Parathyroid adenoma (tissue), 2 donors: ENCODE results near the gene ATF6B.

Source experiments
- H2AFZ ChIP-seq: fragments of 300-600 bp; sonication (generic); one replicate; pipeline ENCODE4 v1.7.0; 2017; ENCODE audit warnings: antibody characterized with exemption, mild to moderate bottlenecking
- H3K27ac ChIP-seq: fragments of 300-600 bp; sonication (generic); one replicate; pipeline ENCODE4 v1.7.0; 2017
- H3K27me3 ChIP-seq: fragments of 300-600 bp; sonication (generic); one replicate; pipeline ENCODE4 v1.7.0; 2017; ENCODE audit warnings: low read length; ENCODE audit not compliant: control insufficient read depth, insufficient read depth
- H3K36me3 ChIP-seq: fragments of 300-600 bp; sonication (generic); one replicate; pipeline ENCODE4 v1.7.0; 2017; ENCODE audit warnings: low read length; ENCODE audit not compliant: control insufficient read depth, insufficient read depth
- H3K4me1 ChIP-seq: fragments of 300-600 bp; sonication (generic); one replicate; pipeline ENCODE4 v1.7.0; 2017; ENCODE audit warnings: control low read depth
- H3K4me2 ChIP-seq: fragments of 300-600 bp; sonication (generic); one replicate; pipeline ENCODE4 v1.7.0; 2017; ENCODE audit warnings: low read length
- H3K4me3 ChIP-seq: fragments of 300-600 bp; sonication (generic); one replicate; pipeline ENCODE4 v1.7.0; 2017; ENCODE audit warnings: low read depth, low read length
- H3K79me2 ChIP-seq: fragments of 300-600 bp; sonication (generic); one replicate; pipeline ENCODE4 v1.7.0; 2017; ENCODE audit warnings: control low read depth
- H3K9ac ChIP-seq: fragments of 300-600 bp; sonication (generic); one replicate; pipeline ENCODE4 v1.7.0; 2017; ENCODE audit warnings: mild to moderate bottlenecking
- H3K9me3 ChIP-seq: fragments of 300-600 bp; sonication (generic); one replicate; pipeline ENCODE4 v1.7.0; 2017; ENCODE audit warnings: low read length; ENCODE audit not compliant: control insufficient read depth
- CTCF ChIP-seq: fragments of 300-600 bp; sonication (generic); IDR thresholded peaks from one replicate; pipeline ENCODE4 v1.7.0; 2017; ENCODE audit warnings: antibody characterized with exemption, mild to moderate bottlenecking
- donor health status: primary hyperparathyroidism.

Gene ATF6B

DNA sequence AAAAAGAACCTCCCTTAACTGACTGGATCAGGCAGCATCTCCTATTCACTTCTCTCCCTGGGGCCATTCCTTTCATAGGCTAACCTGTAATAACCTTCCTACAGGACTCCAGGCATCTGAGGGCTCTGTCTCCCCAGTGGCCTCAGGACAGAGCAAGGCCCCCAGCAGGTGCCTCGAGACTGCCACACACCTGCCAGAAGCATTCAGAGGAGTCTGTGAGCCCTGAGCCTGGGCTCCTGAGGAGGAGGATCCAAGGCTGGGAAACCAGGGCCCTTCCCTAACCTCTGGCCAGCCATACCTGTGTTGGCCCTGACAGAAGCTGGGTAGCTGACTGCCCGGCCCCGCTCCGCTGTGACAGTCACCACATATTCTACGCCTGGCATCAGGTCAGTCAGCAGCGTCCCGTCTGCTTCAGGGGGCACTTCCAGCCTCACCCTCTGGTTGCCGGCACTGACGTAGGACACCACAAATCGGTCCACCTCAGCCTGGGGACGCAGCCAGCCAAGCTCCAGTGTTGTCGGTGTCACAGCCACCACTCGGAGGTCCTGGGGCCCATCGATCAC is 39.5 kb downstream of the ATF6B start:
- no peak for TF ChIP-seq CTCF
- Histone ChIP-seq H3K27me3 (no peaks in the 10 kb centered on the region), H3K36me3 (no peaks in the 10 kb centered on the region), H3K4me3 (no peak overlapping the region), H2AFZ (no peak overlapping the region), H3K79me2 (no peaks in the 10 kb centered on the region), H3K9ac (no peak overlapping the region), H3K4me2 (no peak overlapping the region), H3K27ac (no peak overlapping the region), H3K9me3 (no peaks in the 10 kb centered on the region), H3K4me1 (no peaks in the 10 kb centered on the region)

DNA sequence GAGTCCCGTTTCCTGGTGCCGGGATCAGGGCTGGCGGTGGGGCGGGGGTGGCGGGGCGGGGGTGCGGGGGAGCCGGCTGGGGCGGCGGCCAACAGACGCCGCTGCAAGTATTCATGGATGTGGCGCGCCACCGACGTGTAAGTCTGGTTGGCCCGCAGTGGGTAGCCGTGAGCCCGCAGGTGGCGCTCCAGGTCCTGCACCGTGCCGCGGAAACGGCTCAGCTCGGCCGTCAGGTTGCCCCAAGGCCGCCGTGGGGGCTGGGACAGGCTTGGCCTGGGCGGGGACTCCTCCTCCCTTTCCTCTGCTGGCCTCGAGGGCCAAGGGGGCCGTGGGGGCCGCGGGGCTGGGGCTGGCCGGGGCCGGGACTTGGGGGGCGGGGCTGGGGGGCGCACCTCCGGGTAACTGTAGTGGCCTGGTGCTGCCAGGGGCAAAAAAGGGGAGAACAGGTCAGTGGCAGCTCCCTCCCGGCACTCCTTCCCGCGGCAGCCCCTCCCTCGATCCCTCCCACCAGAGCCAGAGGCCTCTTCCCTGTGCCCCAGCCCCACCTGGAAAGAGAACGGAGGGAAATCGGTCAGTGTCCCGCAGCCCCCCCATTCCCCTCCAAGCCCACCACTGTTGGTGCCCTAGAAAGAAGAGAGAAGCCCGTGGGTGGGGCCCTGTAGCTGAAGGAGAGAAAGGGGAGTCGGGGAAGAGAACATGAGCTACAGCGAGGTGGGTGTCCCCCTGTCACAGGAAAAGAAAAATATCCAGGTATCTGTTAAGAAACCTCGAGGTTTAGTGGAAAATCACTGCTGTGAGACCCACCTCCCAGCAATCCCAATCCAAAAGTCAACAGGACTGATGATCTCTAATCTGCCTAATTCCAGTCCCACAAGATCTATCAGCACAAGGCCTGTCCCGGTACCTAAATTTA is 40.2 kb downstream of the ATF6B start:
- Histone ChIP-seq H3K4me2 (no peak overlapping the region), H3K27me3 (no peaks in the 10 kb centered on the region), H3K9ac (no peak overlapping the region), H3K9me3 (no peaks in the 10 kb centered on the region), H3K4me1 (no peaks in the 10 kb centered on the region), H3K36me3 (no peaks in the 10 kb centered on the region), H3K79me2 (no peaks in the 10 kb centered on the region), H3K27ac (no peak overlapping the region), H3K4me3 (no peak overlapping the region), H2AFZ (peak overlapping the region; percentile 60)
- TF ChIP-seq CTCF = peak; percentile 37

DNA sequence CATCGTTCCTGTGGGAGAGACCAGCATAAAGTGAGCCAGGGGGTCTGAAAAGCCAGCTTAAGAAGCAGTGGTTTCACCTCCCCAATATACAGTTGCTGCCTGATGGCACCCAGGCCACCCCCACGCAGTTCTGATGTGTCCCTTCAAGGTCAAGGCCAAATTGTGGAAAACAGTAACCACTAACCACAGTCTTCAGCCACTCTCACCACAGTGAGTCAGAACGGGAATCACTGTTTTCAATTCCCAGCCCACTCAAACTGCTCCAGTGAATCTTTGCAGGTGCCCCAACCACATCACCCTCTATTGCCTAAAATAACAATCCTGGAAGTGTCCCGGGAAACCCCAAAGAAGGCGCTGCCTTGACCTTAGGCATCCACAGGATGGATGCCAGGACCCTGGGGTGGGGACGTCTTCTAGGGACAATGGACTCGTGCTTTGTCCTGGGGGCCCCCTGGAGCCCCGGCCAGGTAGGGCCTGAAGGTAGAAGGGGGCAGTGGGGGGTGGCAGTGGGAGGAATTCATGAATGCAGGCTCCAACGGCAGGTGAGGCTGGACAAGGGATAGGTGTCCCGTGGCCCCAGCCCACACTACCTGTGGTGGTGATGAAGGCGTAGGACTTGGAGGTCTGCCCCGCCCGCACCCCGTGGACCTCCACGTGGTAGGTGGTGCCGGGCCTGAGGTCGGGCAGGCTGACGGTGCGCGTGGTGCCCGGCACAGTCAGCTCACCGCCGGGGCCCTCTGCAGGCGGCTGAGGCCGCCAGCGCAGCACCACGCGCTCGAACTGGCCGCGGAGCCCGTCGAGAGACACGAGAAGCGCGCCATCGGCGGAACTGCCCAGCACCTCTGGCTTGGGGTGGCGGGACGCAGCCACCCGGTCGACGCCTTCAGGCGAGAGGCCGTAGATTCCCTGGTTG is 41.1 kb downstream of the ATF6B start:
- TF ChIP-seq CTCF = no peak
- H2AFZ ChIP-seq = peak overlapping the region; percentile 38
- H3K79me2 ChIP-seq = no peaks in the 10 kb centered on the region
- H3K27me3 ChIP-seq = no peaks in the 10 kb centered on the region
- no peak overlapping the region for H3K4me3 ChIP-seq
- no peaks in the 10 kb centered on the region for H3K4me1 ChIP-seq
- H3K4me2 ChIP-seq = no peak overlapping the region
- no peak overlapping the region for H3K27ac ChIP-seq
- no peaks in the 10 kb centered on the region for H3K9me3 ChIP-seq
- H3K9ac ChIP-seq = no peak overlapping the region
- no peaks in the 10 kb centered on the region for H3K36me3 ChIP-seq

DNA sequence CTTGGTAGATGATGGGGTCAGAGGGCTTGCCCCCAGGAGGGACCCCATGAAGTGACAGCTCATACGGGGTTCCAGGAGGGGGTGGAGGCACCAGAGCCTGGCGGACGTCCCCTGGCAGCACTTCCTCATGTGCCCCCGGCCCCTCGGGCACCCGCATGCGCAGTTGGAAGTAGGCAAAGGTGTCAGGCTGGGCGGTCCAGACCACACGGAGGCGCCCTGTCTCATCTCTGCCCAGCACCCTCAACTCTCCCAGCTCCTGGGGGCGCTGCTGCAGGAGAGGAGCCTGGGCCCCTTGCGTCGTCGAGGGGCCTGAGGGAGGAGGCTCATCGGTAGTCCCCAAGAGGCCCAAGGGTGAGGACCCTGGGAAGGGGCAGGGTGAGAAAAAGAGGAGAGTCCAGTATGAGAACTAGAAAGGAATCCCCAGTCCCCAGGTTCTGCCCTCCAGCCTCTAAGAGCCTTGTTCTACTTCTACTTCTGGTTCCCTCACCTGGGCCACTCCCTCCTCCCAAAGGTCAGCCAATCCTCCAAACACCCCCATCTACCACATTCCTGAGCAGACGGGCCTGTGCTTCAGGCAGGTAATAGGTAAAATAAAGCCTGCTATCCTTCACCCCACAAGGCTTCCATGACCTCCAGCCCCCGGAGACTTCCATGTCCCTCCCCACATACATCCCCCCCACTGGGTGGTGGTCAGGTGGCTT is 42.1 kb downstream of the ATF6B start:
- Histone ChIP-seq H3K27me3 (no peaks in the 10 kb centered on the region), H3K9me3 (no peaks in the 10 kb centered on the region), H3K79me2 (no peaks in the 10 kb centered on the region), H3K9ac (no peak overlapping the region), H2AFZ (no peak overlapping the region), H3K36me3 (no peaks in the 10 kb centered on the region), H3K27ac (no peak overlapping the region), H3K4me1 (no peaks in the 10 kb centered on the region), H3K4me3 (no peak overlapping the region), H3K4me2 (no peak overlapping the region)
- no peak for TF ChIP-seq CTCF
